ENCODE measurements around the gene GK. TPM values are rescaled to one million over a fixed set of nuclear protein-coding genes. Genes with fewer than 3 reads are reported as not detected.
A peak's percentile ranks its signal among the peaks of the same experiment; 100 is the strongest.

GK gene
- total RNA-seq, 1 experiment from 2014 or later = 14.3 TPM

DNA sequence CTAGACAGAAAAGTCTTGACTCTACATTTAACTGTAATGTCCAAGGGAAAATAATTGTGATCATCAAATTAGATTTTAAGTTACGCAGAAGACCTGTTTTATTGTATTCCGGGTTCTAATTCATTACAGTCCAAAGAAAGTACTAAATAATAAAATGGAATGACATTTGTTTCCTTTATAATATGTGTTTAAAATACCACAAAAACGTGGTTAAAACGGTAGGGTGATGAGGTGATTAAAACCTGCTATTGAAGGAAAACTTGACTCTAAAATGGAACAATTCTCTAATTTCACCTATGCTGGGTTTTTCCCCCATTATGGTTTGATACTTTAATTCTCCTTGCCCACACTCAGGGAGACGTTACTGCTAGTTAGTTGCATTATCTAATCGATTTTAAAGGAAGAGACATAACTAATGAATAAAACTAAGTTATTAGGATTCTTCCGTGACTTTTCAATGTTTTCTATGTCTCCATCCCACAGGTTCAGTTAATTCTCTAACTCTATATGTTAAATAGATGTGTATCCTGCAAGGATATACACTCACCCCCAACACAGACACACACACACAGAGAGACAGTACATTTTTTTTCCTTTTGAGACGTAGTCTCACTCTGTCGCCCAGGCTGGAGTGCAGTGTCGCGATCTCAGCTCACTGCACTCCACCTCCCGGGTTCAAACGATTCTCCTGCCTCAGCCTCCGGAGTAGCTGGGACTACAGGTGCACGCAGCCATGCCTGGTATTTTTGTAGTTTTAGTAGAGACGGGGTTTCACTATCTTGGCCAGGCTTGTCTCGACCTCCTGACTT, 80.8 kb downstream of the GK start:
- Mint-ChIP-seq H3K27me3 (ENCODE audit: unreplicated experiment) (no peaks in the 10 kb centered on the region), H3K36me3 (ENCODE audit: insufficient read depth, unreplicated experiment) (no peaks in the 10 kb centered on the region), H3K4me3 (ENCODE audit: low read depth, unreplicated experiment) (no peak overlapping the region), H3K9me3 (ENCODE audit: low read depth, unreplicated experiment) (no peaks in the 10 kb centered on the region), H3K4me1 (ENCODE audit: low read depth, unreplicated experiment) (no peaks in the 10 kb centered on the region), H3K27ac (ENCODE audit: unreplicated experiment) (no peak overlapping the region)
- no peak for DNase-seq
- CTCF ChIA-PET = no interaction called here
- intact Hi-C loops (cut with micrococcal nuclease; ENCODE audit: unreplicated experiment) = no loop called here
- no TSS peak for BruUV-seq (replicated peaks)
- TF ChIP-seq, protein P1, sequence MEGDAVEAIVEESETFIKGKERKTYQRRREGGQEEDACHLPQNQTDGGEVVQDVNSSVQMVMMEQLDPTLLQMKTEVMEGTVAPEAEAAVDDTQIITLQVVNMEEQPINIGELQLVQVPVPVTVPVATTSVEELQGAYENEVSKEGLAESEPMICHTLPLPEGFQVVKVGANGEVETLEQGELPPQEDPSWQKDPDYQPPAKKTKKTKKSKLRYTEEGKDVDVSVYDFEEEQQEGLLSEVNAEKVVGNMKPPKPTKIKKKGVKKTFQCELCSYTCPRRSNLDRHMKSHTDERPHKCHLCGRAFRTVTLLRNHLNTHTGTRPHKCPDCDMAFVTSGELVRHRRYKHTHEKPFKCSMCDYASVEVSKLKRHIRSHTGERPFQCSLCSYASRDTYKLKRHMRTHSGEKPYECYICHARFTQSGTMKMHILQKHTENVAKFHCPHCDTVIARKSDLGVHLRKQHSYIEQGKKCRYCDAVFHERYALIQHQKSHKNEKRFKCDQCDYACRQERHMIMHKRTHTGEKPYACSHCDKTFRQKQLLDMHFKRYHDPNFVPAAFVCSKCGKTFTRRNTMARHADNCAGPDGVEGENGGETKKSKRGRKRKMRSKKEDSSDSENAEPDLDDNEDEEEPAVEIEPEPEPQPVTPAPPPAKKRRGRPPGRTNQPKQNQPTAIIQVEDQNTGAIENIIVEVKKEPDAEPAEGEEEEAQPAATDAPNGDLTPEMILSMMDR (IDR thresholded peaks at IDR 0.05; ENCODE audit: unreplicated experiment) = no peak

DNA sequence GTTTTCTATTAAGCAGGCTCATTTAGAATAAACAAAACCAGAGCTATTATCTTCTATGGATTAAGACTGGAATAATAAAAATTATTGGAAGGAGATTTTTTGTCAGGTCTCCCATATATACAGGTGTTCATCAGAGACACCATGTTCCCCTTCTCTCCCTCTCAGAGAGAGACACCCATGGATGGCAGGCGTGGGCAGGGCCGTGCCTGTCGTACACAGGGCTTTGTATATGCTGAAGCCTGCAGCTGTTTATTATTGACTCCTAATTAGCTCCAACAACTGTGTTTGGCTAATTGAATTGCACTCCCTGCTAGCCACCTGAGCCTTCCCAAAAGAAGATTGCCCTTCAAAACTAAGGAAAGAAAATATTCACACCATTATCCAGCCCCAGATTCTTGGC, 81.6 kb downstream of the GK start:
- Mint-ChIP-seq H3K27ac (ENCODE audit: unreplicated experiment) (no peak overlapping the region), H3K36me3 (ENCODE audit: insufficient read depth, unreplicated experiment) (no peaks in the 10 kb centered on the region), H3K27me3 (ENCODE audit: unreplicated experiment) (no peaks in the 10 kb centered on the region), H3K4me1 (ENCODE audit: low read depth, unreplicated experiment) (no peaks in the 10 kb centered on the region), H3K9me3 (ENCODE audit: low read depth, unreplicated experiment) (no peaks in the 10 kb centered on the region), H3K4me3 (ENCODE audit: low read depth, unreplicated experiment) (no peak overlapping the region)
- no peak for DNase-seq
- intact Hi-C loops (cut with micrococcal nuclease; ENCODE audit: unreplicated experiment) = no loop called here
- CTCF ChIA-PET = interaction anchor here (0.6 kb wide), 1 partner anchor 138 kb away, joined by 4 read pairs; no protein-coding TSS in a partner anchor
- BruUV-seq (replicated peaks) = no TSS peak
- TF ChIP-seq, protein P1 (IDR thresholded peaks at IDR 0.05; ENCODE audit: unreplicated experiment) = no peak

DNA sequence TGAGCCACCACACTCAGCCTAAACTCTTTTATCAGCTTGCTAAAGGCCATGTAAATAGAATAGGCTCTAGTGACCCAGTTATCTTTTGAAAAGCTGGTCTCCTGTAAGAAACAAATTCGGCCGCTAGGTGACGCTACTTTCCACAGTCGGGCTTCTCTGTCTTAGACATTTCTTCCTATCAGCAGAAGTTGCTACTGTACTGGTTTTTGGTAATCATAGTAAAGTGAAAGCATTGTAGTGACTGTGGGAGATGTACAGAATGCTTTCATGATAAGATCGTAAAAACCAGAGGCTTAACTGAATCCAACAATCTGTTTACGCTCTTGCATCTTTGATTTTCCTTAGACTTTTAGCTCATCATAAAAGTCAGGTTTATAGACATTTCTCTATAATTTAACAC, 82.6 kb downstream of the GK start:
- CTCF ChIA-PET = interaction anchor here (0.5 to 1.1 kb wide), 5 partner anchors 101 to 971 kb away, joined by 3 to 5 read pairs (median 4); no protein-coding TSS in a partner anchor
- no peaks in the 10 kb centered on the region for H3K36me3 Mint-ChIP-seq (ENCODE audit: insufficient read depth, unreplicated experiment)
- H3K4me1 Mint-ChIP-seq (ENCODE audit: low read depth, unreplicated experiment) = no peaks in the 10 kb centered on the region
- intact Hi-C loops (cut with micrococcal nuclease; ENCODE audit: unreplicated experiment) = loop anchor here (2.0 kb wide), 1 partner anchor 85 kb away; no protein-coding TSS in a partner anchor
- peak; percentile 68 for DNase-seq
- BruUV-seq (replicated peaks) = no TSS peak
- H3K27ac Mint-ChIP-seq (ENCODE audit: unreplicated experiment) = no peak overlapping the region
- TF ChIP-seq, protein P1 (IDR thresholded peaks at IDR 0.05; ENCODE audit: unreplicated experiment) = peak; percentile 31
- H3K9me3 Mint-ChIP-seq (ENCODE audit: low read depth, unreplicated experiment) = no peaks in the 10 kb centered on the region
- no peaks in the 10 kb centered on the region for H3K27me3 Mint-ChIP-seq (ENCODE audit: unreplicated experiment)
- no peak overlapping the region for H3K4me3 Mint-ChIP-seq (ENCODE audit: low read depth, unreplicated experiment)

DNA sequence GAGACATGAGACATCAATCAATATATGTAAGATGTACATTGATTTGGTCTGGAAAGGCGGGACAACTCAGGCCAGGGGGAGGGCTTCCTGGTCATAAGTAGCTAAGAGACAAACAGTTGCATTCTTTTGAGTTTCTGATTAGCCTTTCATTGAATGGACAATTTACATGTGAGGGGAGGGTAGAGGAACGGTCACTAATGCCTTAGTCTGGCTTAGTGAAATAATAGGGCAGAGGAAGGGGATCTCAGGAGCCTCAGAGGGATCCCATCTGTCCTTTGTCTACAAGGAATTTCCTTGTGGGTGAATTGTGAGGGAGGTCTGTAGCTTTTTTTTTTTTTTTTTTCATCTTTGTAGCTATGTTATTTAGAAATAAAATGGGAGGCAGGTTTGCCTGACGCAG, 88.3 kb downstream of the GK start:
- no peak for DNase-seq
- BruUV-seq (replicated peaks) = no TSS peak
- H3K27me3 Mint-ChIP-seq (ENCODE audit: unreplicated experiment) = no peaks in the 10 kb centered on the region
- H3K4me3 Mint-ChIP-seq (ENCODE audit: low read depth, unreplicated experiment) = no peak overlapping the region
- CTCF ChIA-PET = no interaction called here
- no peaks in the 10 kb centered on the region for H3K9me3 Mint-ChIP-seq (ENCODE audit: low read depth, unreplicated experiment)
- H3K27ac Mint-ChIP-seq (ENCODE audit: unreplicated experiment) = no peak overlapping the region
- H3K36me3 Mint-ChIP-seq (ENCODE audit: insufficient read depth, unreplicated experiment) = no peaks in the 10 kb centered on the region
- no peaks in the 10 kb centered on the region for H3K4me1 Mint-ChIP-seq (ENCODE audit: low read depth, unreplicated experiment)
- intact Hi-C loops (cut with micrococcal nuclease; ENCODE audit: unreplicated experiment) = no loop called here
- TF ChIP-seq, protein P1 (IDR thresholded peaks at IDR 0.05; ENCODE audit: unreplicated experiment) = no peak
